Measurements from ENCODE around the gene KCNJ9.

DNA sequence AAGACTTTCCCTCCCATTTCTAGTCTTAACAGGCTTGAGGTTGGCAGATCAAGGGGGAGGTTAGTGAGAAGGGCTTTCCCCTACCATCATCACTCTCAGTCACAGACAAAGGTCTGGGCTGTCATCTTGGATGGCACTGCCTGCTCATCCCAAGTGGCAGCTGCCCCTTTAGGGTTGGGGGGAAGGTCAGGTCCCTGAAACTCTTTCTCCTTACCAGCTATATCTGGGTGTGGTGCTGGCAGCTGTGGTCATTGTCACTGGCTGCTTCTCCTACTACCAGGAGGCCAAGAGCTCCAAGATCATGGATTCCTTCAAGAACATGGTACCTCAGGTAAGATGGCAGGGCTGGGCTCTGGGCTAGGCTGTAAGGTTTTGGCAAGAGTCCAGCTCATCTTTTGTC, 42.4 kb downstream of the KCNJ9 start:
- no peak for TF ChIP-seq POLR2A (IDR thresholded peaks at IDR 0.05)
- TF ChIP-seq, protein P1, sequence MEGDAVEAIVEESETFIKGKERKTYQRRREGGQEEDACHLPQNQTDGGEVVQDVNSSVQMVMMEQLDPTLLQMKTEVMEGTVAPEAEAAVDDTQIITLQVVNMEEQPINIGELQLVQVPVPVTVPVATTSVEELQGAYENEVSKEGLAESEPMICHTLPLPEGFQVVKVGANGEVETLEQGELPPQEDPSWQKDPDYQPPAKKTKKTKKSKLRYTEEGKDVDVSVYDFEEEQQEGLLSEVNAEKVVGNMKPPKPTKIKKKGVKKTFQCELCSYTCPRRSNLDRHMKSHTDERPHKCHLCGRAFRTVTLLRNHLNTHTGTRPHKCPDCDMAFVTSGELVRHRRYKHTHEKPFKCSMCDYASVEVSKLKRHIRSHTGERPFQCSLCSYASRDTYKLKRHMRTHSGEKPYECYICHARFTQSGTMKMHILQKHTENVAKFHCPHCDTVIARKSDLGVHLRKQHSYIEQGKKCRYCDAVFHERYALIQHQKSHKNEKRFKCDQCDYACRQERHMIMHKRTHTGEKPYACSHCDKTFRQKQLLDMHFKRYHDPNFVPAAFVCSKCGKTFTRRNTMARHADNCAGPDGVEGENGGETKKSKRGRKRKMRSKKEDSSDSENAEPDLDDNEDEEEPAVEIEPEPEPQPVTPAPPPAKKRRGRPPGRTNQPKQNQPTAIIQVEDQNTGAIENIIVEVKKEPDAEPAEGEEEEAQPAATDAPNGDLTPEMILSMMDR (IDR thresholded peaks at IDR 0.05) = no peak
